Panc1 (cell line): ENCODE measurements around the gene LIMK2. TPM values are rescaled to one million over a fixed set of nuclear protein-coding genes. Genes with fewer than 3 reads are reported as not detected.

Source experiments
- ATAC-seq: fragments of 200-7000 bp; cut with Tn5 transposase; 2 replicates; pipeline ENCODE4 v1.9.1; 2020; ENCODE audit warnings: mild to moderate bottlenecking, moderate library complexity
- BruUV-seq: library from RNA; stranded (reverse); fragments of 400-500 nt; replicated peaks from 2 replicates; lab custom pipeline; 2021; lab: Mats Ljungman, UMichigan
- CTCF ChIA-PET: fragments of 300-600 bp; sonication (Branson Sonifier 250); formaldehyde crosslinking; loops from one replicate; lab custom pipeline; 2022; ENCODE audit warnings: antibody characterized with exemption; lab: Charles Lee
- POLR2A ChIA-PET: fragments of 300-600 bp; sonication (Branson Sonifier 250); formaldehyde crosslinking; loops from one replicate; lab custom pipeline; 2022; ENCODE audit warnings: antibody characterized with exemption; lab: Charles Lee
- DNase-seq: peaks from one replicate; pipeline ENCODE4 v3.0.0-alpha.2; 2010; ENCODE audit warnings: low read depth, low spot score
- H3K27ac ChIP-seq: 2 replicates; pipeline ENCODE4 v1.5.1; 2011; ENCODE audit warnings: mild to moderate bottlenecking, low read length, inconsistent platforms
- H3K27me3 ChIP-seq: fragments of 200-500 bp; sonication (Bioruptor generic); 2 replicates; pipeline ENCODE4 v1.6.0; 2014; ENCODE audit warnings: low read length, inconsistent platforms; ENCODE audit not compliant: control insufficient read depth, insufficient read depth
- H3K36me3 ChIP-seq: fragments of 200-500 bp; sonication (Bioruptor generic); 2 replicates; pipeline ENCODE4 v1.5.1; 2014; ENCODE audit warnings: inconsistent platforms, mild to moderate bottlenecking, low read length, moderate library complexity; ENCODE audit not compliant: control insufficient read depth, insufficient read depth
- H3K4me1 ChIP-seq: 2 replicates; pipeline ENCODE4 v1.5.1; 2011; ENCODE audit warnings: inconsistent platforms, mild to moderate bottlenecking, low read length, moderate library complexity; ENCODE audit not compliant: control insufficient read depth, insufficient read depth
- H3K4me3 ChIP-seq, 2 experiments: 2 replicates each; pipeline ENCODE4 v1.5.1; 2011 to 2012; ENCODE audit warnings: low read depth in 2 of 2, low read length in 2 of 2, mild to moderate bottlenecking in 2 of 2, inconsistent platforms in 1 of 2, moderate library complexity in 1 of 2
- H3K9me3 ChIP-seq: fragments of 200-500 bp; sonication (Bioruptor generic); 2 replicates; pipeline ENCODE4 v1.5.1; 2014; ENCODE audit warnings: low read depth, mild to moderate bottlenecking, inconsistent platforms, low read length, moderate library complexity; ENCODE audit not compliant: control insufficient read depth, insufficient read depth
- POLR2AphosphoS5 ChIP-seq: IDR thresholded peaks from 2 replicates; pipeline ENCODE4 v1.6.1; 2012; ENCODE audit warnings: mild to moderate bottlenecking, low read depth, low read length, moderate library complexity
- SIN3A ChIP-seq: IDR thresholded peaks from 2 replicates; pipeline ENCODE4 v1.6.1; 2012; ENCODE audit warnings: low read depth, mild to moderate bottlenecking, low read length, moderate library complexity, borderline replicate concordance; ENCODE audit not compliant: insufficient read depth
- TCF7L2 ChIP-seq: IDR thresholded peaks from 2 replicates; pipeline ENCODE4 v1.6.1; 2011; ENCODE audit warnings: mild to moderate bottlenecking, low read depth, low read length, inconsistent platforms
- in situ Hi-C: cut with HindIII; loops from 2 replicates; pipeline ENCODE4 v1.10.0; 2016; ENCODE audit warnings: low sequenced_read_pairs, low pct_unique_long_range_greater_than_20kb
- intact Hi-C: fragments of 100-400 bp; cut with micrococcal nuclease; formaldehyde crosslinking; loops from one replicate; pipeline ENCODE4 v1.10.0; 2022; ENCODE audit not compliant: unreplicated experiment
- total RNA-seq: library from RNA; stranded (reverse); gene quantifications from one replicate; pipeline ENCODE4 v1.2.1, GENCODE V29; 2021; ENCODE audit not compliant: unreplicated experiment
- TF ChIP-seq, protein P1 (sequence below): fragments of 450-650 bp; IDR thresholded peaks from 2 replicates; pipeline ENCODE4 v1.5.1; 2017; ENCODE audit warnings: mild to moderate bottlenecking
- TF ChIP-seq, protein P2 (sequence below), 2 experiments: IDR thresholded peaks; 2 replicates each; pipeline ENCODE4 v1.6.1; 2011 to 2012; ENCODE audit warnings: low read depth in 2 of 2, control low read depth in 1 of 2, low read length in 1 of 2, mild to moderate bottlenecking in 1 of 2, moderate library complexity in 1 of 2; ENCODE audit not compliant: insufficient read depth in 1 of 2

The LIMK2 gene
- total RNA-seq, 1 experiment from 2014 or later = 12.6 TPM

DNA sequence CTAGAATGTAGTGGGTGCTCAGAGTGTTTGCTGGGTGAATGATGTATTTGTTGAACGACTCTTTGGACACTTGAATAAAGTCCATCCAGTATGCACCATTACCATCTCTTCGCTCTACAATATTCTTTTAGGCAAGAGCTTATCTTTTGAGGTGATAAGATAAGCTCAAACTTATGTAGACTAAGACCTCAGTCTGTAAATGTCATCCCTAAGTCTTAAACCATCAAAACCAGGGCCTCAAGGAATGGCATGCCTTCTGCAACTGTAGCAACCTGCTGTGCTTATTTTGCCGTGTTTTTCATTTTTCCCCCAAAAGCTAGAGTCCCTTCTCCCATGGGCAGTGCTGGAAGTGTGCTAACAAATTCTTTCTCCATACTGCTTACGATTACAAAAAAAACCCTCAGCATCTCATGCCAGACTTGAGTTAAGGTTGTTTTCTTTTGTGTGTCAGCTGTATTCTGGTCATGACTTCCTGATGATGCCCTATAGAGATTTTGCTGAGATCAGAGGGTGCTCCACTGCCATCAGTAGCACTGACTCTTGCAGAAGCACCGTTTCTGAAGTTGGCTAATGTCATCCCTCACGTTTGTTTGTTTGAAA is 27.8 kb downstream of the LIMK2 start:
- H3K4me3 ChIP-seq = no peak overlapping the region
- no TSS peak for BruUV-seq
- TF ChIP-seq, protein P1, sequence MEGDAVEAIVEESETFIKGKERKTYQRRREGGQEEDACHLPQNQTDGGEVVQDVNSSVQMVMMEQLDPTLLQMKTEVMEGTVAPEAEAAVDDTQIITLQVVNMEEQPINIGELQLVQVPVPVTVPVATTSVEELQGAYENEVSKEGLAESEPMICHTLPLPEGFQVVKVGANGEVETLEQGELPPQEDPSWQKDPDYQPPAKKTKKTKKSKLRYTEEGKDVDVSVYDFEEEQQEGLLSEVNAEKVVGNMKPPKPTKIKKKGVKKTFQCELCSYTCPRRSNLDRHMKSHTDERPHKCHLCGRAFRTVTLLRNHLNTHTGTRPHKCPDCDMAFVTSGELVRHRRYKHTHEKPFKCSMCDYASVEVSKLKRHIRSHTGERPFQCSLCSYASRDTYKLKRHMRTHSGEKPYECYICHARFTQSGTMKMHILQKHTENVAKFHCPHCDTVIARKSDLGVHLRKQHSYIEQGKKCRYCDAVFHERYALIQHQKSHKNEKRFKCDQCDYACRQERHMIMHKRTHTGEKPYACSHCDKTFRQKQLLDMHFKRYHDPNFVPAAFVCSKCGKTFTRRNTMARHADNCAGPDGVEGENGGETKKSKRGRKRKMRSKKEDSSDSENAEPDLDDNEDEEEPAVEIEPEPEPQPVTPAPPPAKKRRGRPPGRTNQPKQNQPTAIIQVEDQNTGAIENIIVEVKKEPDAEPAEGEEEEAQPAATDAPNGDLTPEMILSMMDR = no peak
- TF ChIP-seq TCF7L2 (no peak), SIN3A (no peak), POLR2AphosphoS5 (no peak)
- TF ChIP-seq, protein P2, sequence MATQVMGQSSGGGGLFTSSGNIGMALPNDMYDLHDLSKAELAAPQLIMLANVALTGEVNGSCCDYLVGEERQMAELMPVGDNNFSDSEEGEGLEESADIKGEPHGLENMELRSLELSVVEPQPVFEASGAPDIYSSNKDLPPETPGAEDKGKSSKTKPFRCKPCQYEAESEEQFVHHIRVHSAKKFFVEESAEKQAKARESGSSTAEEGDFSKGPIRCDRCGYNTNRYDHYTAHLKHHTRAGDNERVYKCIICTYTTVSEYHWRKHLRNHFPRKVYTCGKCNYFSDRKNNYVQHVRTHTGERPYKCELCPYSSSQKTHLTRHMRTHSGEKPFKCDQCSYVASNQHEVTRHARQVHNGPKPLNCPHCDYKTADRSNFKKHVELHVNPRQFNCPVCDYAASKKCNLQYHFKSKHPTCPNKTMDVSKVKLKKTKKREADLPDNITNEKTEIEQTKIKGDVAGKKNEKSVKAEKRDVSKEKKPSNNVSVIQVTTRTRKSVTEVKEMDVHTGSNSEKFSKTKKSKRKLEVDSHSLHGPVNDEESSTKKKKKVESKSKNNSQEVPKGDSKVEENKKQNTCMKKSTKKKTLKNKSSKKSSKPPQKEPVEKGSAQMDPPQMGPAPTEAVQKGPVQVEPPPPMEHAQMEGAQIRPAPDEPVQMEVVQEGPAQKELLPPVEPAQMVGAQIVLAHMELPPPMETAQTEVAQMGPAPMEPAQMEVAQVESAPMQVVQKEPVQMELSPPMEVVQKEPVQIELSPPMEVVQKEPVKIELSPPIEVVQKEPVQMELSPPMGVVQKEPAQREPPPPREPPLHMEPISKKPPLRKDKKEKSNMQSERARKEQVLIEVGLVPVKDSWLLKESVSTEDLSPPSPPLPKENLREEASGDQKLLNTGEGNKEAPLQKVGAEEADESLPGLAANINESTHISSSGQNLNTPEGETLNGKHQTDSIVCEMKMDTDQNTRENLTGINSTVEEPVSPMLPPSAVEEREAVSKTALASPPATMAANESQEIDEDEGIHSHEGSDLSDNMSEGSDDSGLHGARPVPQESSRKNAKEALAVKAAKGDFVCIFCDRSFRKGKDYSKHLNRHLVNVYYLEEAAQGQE (IDR thresholded peaks at IDR 0.05; ENCODE audit: insufficient read depth in 1 of 2, low read depth in 2 of 2, low read length in 1 of 2) = no peak
- intact Hi-C loops = no loop called here
- no peaks in the 10 kb centered on the region for H3K36me3 ChIP-seq
- in situ Hi-C loops = no loop called here
- no peak overlapping the region for H3K27ac ChIP-seq
- ChIA-PET CTCF (no interaction called here), POLR2A (no interaction called here)
- H3K27me3 ChIP-seq = no peaks in the 10 kb centered on the region
- no peaks in the 10 kb centered on the region for H3K9me3 ChIP-seq
- H3K4me1 ChIP-seq = peaks cover 30% of the 10 kb centered on the region
- DNase-seq (no peak), ATAC-seq (no peak)

DNA sequence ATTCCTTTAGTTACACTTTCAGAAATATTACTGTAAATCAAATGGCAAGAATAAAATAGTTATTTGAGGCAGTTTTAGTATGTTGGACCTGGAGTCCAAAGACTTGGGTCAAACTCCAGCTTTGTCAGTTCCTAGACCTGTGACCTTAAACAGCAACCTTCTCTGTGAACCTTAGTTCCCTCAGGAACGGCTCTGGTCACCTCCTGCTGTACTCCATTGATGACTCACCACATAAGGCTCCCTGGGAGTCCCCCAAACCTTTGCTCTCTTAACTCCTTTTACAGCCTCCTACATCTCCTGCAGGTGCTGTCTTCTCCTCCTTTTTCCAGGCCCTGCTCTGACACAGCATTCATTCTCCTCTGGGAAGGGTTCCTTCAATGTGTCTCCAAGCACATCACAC is 29.1 kb downstream of the LIMK2 start:
- in situ Hi-C loops (no loop called here), intact Hi-C loops (no loop called here)

More for the DNA sequence above, 29.1 kb downstream of the LIMK2 start:
- no peaks in the 10 kb centered on the region for H3K27me3 ChIP-seq
- ATAC-seq = peak; percentile 70
- H3K36me3 ChIP-seq = no peaks in the 10 kb centered on the region
- ChIA-PET POLR2A (no interaction called here), CTCF (interaction anchor here (0.6 kb wide), 1 partner anchor 52 kb away, joined by 5 read pairs; no protein-coding TSS in a partner anchor)
- H3K4me3 ChIP-seq = no peak overlapping the region
- H3K27ac ChIP-seq = no peak overlapping the region
- DNase-seq = no peak
- H3K9me3 ChIP-seq = no peaks in the 10 kb centered on the region
- TF ChIP-seq, protein P1 = no peak
- TF ChIP-seq, protein P2 (IDR thresholded peaks at IDR 0.05; ENCODE audit: insufficient read depth in 1 of 2, low read depth in 2 of 2, low read length in 1 of 2) = no peak
- TF ChIP-seq POLR2AphosphoS5 (no peak), TCF7L2 (no peak), SIN3A (no peak)
- peaks cover 30% of the 10 kb centered on the region for H3K4me1 ChIP-seq
- BruUV-seq = no TSS peak
